ENCODE results near the gene FGF3. TPM values are rescaled to one million over a fixed set of nuclear protein-coding genes. Genes with fewer than 3 reads are reported as not detected.

The FGF3 gene
- total and polyA plus RNA-seq, 8 donors = not detected

DNA sequence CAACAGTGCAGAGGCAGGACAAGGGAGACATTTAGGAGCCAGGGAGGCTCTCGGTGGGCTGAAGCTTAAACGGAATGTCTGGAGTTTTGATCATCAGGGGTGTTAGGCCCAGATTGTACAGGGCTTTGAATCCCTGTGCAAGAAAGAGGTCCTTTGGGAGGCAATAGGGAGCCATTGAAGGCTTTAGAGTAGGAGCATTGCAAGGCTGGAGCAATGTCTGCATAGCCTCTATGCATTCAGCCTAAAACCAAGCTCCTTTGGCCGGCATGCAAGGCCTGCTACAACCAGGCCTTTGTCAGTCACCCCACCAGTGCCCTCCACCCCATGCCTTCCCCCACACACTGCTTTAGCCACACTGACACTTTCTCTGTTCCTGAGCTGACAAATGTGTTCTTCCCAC is 47.4 kb upstream of the FGF3 start:
- no peaks in the 10 kb centered on the region for H3K27me3 ChIP-seq
- DNase-seq = no peak
- no peak overlapping the region for H3K4me3 ChIP-seq
- no peaks in the 10 kb centered on the region for H3K36me3 ChIP-seq
- WGBS, 2 donors = 73 to 74% methylated on average over 3 of the region's 3 CpGs
- ATAC-seq = no peak
- no peaks in the 10 kb centered on the region for H3K9me3 ChIP-seq
- H3K4me1 ChIP-seq = no peaks in the 10 kb centered on the region
- no peak for FAIRE-seq
- TF ChIP-seq, protein P1, sequence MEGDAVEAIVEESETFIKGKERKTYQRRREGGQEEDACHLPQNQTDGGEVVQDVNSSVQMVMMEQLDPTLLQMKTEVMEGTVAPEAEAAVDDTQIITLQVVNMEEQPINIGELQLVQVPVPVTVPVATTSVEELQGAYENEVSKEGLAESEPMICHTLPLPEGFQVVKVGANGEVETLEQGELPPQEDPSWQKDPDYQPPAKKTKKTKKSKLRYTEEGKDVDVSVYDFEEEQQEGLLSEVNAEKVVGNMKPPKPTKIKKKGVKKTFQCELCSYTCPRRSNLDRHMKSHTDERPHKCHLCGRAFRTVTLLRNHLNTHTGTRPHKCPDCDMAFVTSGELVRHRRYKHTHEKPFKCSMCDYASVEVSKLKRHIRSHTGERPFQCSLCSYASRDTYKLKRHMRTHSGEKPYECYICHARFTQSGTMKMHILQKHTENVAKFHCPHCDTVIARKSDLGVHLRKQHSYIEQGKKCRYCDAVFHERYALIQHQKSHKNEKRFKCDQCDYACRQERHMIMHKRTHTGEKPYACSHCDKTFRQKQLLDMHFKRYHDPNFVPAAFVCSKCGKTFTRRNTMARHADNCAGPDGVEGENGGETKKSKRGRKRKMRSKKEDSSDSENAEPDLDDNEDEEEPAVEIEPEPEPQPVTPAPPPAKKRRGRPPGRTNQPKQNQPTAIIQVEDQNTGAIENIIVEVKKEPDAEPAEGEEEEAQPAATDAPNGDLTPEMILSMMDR (IDR thresholded peaks at IDR 0.05) = no peak
- intact Hi-C loops (cut with DNase I) = no loop called here
- H3K27ac ChIP-seq = no peak overlapping the region

DNA sequence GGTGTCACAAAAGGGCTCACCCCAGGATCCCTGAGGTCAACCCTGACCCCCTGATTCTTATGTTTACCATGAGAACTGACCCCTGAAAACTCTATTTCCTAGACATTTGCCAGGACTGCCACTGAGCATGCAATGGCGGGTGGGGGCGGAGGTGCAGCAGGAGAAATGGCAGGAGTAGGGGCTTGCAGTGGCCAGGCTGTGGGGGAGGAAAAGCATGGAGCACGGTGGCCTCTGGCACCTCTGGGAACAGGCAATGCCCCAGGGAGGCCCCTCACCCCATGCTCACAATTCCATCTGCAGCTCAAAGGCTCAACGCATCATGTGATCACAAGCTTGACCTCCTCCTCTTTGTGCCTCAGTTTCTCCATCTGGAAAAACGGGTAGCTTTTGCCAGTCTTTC is 46.5 kb upstream of the FGF3 start:
- intact Hi-C loops (cut with DNase I) = no loop called here
- 65 to 74% methylated on average over 5 of the region's 5 CpGs for WGBS, 2 donors
- no peak for FAIRE-seq
- H3K4me3 ChIP-seq = no peak overlapping the region
- no peak for DNase-seq
- no peaks in the 10 kb centered on the region for H3K4me1 ChIP-seq
- H3K27me3 ChIP-seq = no peaks in the 10 kb centered on the region
- no peak for ATAC-seq
- no peaks in the 10 kb centered on the region for H3K9me3 ChIP-seq
- H3K27ac ChIP-seq = no peak overlapping the region
- TF ChIP-seq, protein P1 (IDR thresholded peaks at IDR 0.05) = no peak
- no peaks in the 10 kb centered on the region for H3K36me3 ChIP-seq

DNA sequence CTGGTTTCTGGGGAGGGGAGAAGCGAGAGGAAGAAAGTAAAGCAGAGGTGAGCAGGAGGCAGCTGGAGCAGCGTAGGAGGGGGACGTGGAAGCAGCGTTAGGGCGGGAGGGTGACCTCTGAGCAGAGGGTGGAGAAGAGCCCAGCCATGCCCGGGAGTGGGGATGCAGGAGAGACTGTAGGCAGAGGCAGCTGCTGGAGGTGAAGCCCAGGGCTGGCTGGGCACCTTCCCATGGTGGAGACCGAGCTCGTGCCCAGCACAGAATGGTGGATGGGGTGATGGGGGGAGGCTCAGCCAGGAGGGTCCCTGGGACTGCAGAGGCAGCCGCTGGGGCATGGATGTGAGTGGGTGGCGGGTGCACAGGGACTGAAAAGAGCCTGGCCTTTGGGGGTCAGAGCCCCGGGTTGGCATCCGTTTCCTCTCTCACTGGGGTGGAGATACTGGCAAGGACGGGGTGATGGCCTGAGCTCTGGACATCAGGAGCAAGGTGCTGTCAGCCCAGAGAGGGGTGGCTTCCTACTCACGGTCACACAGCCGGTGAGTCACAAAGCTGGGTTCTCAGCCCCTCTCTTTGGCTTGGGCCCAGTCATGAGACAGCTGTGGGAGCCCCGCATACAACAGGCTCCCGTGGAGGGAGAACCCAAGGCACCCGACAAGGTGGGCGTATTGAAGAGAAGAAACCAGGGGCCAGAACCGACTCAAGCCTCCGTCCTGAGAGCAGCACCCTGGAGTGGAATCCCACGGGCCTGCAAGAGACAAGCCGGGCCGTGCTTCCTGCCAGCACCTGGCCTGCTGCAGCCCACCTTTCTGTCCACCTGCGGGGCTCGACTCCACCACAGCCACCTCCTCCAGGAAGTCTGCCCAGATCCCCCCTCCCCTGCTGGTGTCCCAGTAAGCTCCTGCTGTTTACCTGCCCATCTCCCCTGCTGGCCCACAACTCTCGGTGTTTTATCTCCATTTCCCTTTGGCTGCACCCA is 45.8 kb upstream of the FGF3 start:
- Histone ChIP-seq H3K27ac (no peak overlapping the region), H3K4me3 (no peak overlapping the region), H3K36me3 (no peaks in the 10 kb centered on the region), H3K9me3 (no peaks in the 10 kb centered on the region), H3K4me1 (no peaks in the 10 kb centered on the region), H3K27me3 (no peaks in the 10 kb centered on the region)
- intact Hi-C loops (cut with DNase I) = no loop called here
- 60 to 70% methylated on average over 23 to 27 of the region's 27 CpGs for WGBS, 2 donors
- DNase-seq (no peak), ATAC-seq (no peak), FAIRE-seq (no peak)
- TF ChIP-seq, protein P1 (IDR thresholded peaks at IDR 0.05) = no peak

DNA sequence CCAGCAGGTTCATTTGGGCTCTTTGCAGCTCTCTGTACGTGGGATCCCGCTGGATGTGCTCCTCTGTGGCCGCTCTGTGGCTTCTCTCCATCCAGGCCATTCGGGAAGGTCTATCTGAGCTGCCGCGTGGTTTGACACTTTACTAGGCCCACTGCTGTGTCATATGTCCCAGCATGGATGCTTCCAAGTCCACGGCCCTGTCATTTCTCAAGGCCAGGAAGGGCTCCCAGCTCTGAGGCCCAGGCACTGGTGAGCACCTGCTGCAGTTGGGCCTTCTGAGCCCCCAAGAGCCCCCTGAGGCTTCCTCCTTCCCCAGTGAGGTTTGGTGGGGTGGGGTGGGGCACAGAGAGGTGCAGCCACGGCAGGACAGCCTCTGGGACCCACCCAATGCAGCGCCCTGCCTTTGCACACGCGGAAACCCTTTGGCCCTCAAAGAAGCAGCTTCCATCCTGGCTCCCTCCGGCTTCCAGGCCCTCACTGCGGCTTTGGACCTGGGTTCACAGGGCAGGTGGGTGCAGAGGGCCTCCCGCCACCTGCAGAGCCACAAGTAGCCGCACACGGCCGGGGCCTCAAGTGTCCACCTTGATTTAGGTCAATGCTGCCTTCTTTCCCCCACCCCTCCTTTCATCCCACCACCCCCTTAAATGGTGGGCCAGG is 44.5 kb upstream of the FGF3 start:
- intact Hi-C loops (cut with DNase I) = no loop called here
- no peak for DNase-seq

More for the DNA sequence above, 44.5 kb upstream of the FGF3 start:
- Histone ChIP-seq H3K27ac (no peak overlapping the region), H3K4me1 (no peaks in the 10 kb centered on the region), H3K27me3 (no peaks in the 10 kb centered on the region), H3K4me3 (no peak overlapping the region), H3K9me3 (no peaks in the 10 kb centered on the region), H3K36me3 (no peaks in the 10 kb centered on the region)
- ATAC-seq = no peak
- WGBS, 2 donors = 71 to 90% methylated on average over 17 of the region's 17 CpGs
- TF ChIP-seq, protein P1 (IDR thresholded peaks at IDR 0.05) = no peak
- FAIRE-seq = no peak
